Activated CD4-positive, CD25-positive, alpha-beta regulatory T cell treated with anti-CD3 and anti-CD28 coated beads, Interleukin-2, amount 50 U/mL, for 16 hours (primary cell): ENCODE measurements around the gene ACLY.
A peak's percentile ranks its signal among the peaks of the same experiment; 100 is the strongest.
"Not testable (repeated sequence)": the region's sequence is repeated elsewhere in the genome, so short reads cannot be mapped to it uniquely, and the experiment has no call there.

Source experiments
- DNase-seq: peaks from one replicate; pipeline ENCODE4 v3.0.0-alpha.2; 2020; ENCODE audit warnings: low read depth, low spot score

Gene ACLY

DNA sequence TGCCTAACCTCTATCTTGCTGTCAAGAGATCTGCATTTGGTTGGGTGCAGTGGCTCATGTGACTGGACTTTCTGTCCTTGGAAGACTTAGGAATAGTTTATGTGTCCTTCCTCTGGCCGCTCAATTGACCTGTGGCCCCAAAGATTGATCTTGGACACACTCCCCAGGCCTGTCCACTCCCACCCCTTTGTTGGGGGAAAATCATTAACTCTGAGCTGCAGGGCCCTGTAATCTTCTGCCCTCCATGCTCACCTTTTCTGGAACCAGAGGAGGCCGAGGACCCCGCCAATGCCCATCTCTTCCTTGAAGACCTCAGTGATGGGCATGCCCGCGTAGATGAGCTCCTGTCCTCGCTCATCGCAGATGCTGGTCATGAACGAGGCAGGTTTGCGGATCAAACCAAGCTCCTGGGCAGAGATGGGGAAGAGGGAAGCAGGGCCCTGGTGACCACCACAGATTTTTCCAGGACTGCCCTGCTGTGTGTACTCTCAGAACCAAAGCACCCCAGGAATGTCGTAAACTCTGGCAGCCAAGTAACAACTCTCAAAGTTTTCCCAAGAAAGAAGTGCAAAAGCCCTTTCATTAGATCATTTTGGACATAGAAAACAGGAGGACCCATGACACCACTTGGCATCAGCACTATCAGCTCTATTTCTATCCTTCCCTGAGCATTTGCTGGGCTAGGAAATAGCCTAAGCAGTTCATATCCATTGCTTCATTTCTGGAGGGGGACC, 45.0 kb downstream of the ACLY start:
- no peak for DNase-seq

DNA sequence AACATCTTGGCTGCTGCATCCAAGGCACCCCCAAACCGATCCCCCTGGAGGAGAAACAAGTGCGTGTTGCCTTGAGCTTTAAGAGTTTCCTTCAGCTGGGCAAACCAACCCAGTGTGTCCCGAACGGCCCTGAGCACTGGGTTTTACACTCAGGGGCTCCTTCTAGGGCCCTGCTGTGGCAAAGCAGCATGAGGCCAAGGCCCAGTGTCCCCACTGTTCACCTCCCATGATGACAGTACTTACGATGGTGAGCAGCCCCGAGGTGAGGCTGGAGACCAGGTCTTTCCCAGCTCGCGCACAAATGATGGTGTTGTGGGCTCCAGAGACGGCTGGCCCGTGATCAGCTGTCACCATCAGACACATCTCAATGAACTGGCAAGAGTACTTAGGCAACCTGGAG, 47.0 kb downstream of the ACLY start:
- no peak for DNase-seq

GRCh38 chr17:41870627-41871026, 48.1 kb downstream of the ACLY start:
- DNase-seq = no peak

DNA sequence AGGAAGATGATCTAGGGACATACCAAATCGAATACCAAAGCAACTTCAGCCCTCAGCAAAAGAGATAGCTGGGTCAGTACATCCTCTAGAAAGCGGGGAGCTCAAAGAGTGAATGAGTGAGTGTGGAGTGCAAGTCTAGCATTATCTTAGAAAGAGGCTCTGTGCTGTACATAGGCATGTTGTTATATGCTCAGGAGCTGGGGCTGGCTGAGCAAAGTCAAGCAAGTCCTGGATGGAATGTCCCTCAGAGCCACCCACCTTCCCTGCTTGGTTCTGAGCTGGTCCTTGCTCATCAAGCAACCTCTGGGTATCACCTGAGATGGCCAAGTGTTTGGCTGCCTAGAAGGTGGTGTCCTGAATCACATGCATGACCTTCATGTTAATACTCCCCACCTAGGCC, 48.7 kb downstream of the ACLY start:
- DNase-seq = no peak

GRCh38 chr17:41869426-41869825, 49.3 kb downstream of the ACLY start:
- DNase-seq = no peak

GRCh38 chr17:41868568-41868967, 50.2 kb downstream of the ACLY start:
- DNase-seq = no peak

DNA sequence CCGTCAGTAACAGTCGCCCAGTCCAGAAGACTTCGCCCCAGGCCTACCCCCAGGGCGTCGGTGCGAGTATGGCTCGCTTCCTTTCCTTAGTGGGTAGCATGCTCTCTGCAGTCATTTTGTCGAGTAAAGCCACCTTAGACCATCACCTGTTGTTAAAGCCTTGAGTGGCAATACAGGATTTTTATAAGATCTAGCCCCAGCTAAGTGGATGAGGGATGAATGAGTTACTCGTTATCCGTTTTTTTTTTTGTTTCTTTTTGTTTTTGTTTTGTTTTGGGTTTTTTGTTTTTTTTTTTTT, 53.2 kb downstream of the ACLY start:
- DNase-seq = no peak

DNA sequence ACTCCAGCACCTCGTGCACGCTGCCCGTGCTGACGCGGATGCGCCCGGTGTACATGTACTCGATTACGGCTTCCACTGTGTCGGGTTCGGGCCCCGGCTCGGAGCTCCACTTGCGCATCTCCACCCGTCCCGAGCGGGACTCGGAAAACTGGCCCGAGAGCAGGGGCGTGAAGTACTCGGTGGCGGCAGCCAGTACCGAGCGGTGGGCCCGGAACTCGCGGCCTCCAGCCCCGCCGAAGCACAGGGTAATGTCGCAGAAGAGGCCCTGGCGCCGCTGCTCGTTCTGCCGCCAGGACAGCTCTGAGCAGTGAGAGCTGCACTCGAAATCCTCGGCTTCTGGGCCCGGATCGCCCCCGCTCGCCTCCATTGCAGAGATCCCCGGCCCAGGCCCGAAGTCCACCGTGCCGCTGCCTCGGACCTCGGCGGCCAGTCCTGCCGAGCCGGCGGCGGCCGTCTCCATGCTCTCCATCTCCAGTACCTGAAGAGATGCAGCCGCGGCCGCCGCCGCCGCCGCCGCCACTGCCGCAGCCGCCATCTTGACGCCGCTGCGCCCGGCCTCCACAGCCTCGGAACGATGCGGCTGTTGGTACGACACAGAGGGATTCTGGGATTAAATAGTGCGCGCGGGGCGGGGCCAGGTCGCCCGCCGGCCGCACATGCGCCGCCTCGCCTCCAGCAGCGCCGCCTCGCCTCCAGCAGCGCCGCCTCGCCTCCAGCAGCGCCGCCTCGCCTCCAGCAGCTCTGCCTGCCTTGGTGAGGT, 53.7 kb downstream of the ACLY start, which contains the start of gene KLHL11:
Gene KLHL11, minus strand, starts transcription at position 588 of the 760 bp plus-strand sequence. Its CDS starts 53 bp downstream, at position 535.
- DNase-seq = peak; percentile 74

DNA sequence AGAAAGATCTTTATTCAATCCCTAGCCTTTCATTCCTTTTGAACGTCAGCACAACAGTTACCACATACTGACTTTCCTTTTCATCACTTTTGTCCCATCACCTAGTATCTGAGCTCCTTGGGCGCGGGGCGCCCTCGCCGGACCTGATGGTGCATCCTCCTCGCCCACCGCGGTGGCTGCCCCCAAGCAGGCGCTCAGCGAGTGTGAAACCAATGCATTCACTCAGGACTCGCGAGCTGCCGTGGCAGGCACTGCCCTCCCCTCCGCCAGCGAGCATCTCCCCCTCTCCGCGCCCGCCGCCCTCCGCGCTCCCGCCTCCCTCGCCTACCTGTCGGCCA, 54.3 kb downstream of the ACLY start:
- DNase-seq = no peak

DNA sequence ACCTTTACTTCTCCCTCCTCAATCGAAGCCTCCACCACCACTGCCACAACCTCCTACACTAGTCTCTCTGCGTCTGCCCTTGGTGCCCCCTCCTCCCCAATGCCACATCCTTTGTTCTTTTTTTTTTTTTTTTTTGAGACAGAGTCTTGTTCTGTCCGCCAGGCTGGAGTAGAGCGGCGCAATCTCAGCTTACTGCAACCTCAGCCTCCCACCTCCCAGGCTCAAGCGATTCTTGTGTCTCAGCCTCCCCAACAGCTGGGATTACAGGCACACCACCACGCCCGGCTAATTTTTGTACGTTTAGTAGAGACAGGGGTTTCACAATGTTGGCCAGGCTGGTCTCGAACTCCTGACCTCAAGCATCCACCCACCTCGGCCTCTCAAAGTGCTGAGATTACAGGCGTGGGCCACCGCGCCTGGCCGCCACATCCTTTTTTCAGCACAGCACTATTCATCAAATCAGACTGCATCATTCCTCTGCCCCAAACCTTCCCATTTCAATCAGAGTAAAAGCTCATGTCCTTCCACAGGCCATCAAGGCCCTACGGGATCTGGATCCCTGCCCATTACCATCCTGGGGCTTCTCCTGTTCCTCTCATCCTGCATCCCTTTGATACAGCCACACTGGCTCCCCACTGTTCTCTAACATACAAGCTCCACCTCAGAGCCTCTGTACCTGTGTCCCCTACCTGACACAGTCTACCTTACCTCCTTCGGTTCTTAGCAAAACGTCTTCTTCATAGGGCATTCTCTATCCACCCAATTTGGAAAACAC, 55.5 kb downstream of the ACLY start:
- DNase-seq = no peak

- no peak for DNase-seq
Measured at GRCh38 chr17:41860254-41860931, 58.4 kb downstream of the ACLY start.

GRCh38 chr17:41851382-41851781, 67.4 kb downstream of the ACLY start:
- not testable (repeated sequence) for DNase-seq

- no peak for DNase-seq
Measured at GRCh38 chr17:41849251-41849990, 69.3 kb downstream of the ACLY start.

DNA sequence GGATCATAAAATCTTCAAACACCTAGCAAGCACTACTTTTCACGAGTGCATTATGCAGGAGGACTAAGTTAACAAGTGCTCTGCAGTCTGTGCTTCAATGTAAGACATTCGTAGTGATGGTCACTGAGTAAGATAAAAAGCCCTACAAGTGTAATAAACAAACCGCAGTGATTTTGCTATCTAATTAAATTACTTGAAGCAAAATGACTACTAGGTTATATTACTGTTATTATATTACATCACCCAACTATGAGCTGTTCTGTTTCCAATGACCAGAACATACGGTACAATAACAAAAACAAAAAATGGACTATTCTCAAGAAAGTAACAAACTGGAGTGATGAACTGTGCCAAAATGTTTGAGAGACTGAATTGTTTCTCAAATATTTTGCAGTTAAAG, 70.0 kb downstream of the ACLY start:
- DNase-seq = no peak

- no peak for DNase-seq
Measured at GRCh38 chr17:41844971-41845370, 73.8 kb downstream of the ACLY start.

GRCh38 chr17:41840781-41841180, 78.0 kb downstream of the ACLY start:
- not testable (repeated sequence) for DNase-seq

GRCh38 chr17:41839448-41839847, 79.3 kb downstream of the ACLY start:
- DNase-seq = not testable (repeated sequence)

DNA sequence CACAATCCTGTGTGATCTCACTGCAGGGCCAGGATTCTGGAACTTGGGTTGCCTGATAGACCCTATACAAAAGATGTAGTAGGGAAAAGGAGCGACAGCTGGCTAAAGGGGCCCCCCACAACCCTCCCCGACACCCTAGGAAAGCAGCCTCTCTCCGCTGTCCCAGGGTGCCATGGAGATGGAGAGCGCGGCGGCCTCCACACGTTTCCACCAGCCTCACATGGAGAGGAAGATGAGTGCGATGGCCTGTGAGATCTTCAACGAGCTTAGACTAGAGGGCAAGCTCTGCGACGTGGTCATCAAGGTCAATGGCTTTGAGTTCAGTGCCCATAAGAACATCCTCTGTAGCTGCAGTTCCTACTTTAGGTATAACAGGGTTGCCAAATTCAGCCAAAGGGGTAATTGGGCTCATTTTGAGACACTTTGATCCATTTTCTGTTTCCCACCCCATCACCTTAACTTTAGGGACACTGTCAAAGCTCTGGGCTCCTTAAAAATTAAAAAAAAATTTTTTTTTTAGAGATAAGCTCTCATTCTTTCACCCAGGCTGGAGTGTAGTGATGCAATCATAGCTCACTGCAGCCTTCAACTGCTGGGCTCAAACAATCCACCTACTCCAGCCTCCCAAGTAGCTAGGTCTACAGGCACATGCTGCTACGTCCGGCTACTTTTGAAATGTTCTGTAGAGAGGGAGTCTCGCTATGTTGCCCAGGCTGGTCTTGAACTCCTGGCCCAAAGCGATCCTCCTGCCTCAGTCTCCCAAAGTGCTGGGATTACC, 80.8 kb downstream of the ACLY start, which contains the start of gene KLHL10:
Gene KLHL10, plus strand, starts transcription at position 65 of the 778 bp plus-strand sequence. Its CDS starts 108 bp downstream, at position 173.
- DNase-seq = no peak

DNA sequence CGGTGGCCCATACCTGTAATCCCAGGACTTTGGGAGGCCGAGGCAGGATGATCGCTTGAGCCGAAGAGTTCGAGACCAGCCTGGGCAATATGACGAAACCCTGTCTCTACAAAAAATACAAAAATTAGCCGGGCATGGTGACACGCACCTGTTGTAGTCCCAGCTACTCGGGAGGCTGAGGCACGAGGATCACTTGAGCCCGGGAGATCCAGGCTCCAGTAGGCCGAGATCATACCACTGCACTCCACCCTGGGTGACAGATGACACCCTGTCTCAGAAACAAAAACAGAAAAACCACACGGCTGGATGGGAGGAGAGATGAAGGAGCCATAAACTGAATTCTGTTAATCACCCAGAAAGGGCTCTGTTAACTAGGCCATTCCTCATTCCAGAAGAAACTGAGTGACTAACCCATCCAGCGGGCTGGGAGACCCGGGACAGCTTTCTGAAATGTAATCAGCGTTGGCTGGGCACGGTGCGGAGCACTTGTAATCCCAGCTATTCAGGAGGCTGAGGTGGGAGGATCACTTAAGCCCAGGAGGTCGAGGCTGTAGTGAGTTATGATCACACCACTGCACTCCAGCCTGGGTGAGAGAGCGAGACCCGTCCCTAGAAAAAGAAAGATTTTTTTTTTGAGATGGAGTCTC, 82.1 kb downstream of the ACLY start:
- no peak for DNase-seq
